OCI-LY1 (cell line): ENCODE results near the gene SYT6.

Source experiments
- CTCF ChIP-seq: fragments of 200-600 bp; sonication (generic), shearing (Covaris generic); IDR thresholded peaks from 2 replicates; pipeline ENCODE4 v1.5.1; 2017; ENCODE audit warnings: mild to moderate bottlenecking, antibody characterized with exemption, low read length, moderate library complexity, mixed read lengths
- EZH2 ChIP-seq: fragments of 200-600 bp; sonication (generic), shearing (Covaris generic); IDR thresholded peaks from 2 replicates; pipeline ENCODE4 v1.8.0; 2017; ENCODE audit warnings: borderline replicate concordance, mixed run types, mild to moderate bottlenecking, antibody characterized with exemption, low read length, moderate library complexity, mixed read lengths

GRCh38 chr1:114108751-114109255 lies 44.9 kb downstream of the SYT6 start:
- TF ChIP-seq CTCF (no peak), EZH2 (no peak)
